Vagina (tissue), 2 donors: ENCODE results near the gene ADCY9. TPM values are rescaled to one million over a fixed set of nuclear protein-coding genes. Genes with fewer than 3 reads are reported as not detected.

Experiments
- DNase-seq, 2 donors: peaks; one replicate each; pipeline ENCODE4 v3.0.0-alpha.2; 2017; ENCODE audit errors: extremely low spot score in 2 of 2
- H3K27ac ChIP-seq: fragments of 200-600 bp; sonication (generic); one replicate; pipeline ENCODE4 v1.5.1; 2019
- H3K27me3 ChIP-seq: fragments of 200-600 bp; sonication (generic); one replicate; pipeline ENCODE4 v1.5.1; 2019
- H3K36me3 ChIP-seq, 2 donors: fragments of 200-600 bp; sonication (generic); one replicate each; pipeline ENCODE4 v1.5.1; 2017 to 2019
- H3K4me1 ChIP-seq: fragments of 200-600 bp; sonication (generic); one replicate; pipeline ENCODE4 v1.5.1; 2019
- H3K4me3 ChIP-seq, 2 donors: fragments of 200-600 bp; sonication (generic); 1 replicate in 1 of 2; 2 replicates in 1 of 2; pipeline ENCODE4 v1.5.1; 2016 to 2019
- H3K9me3 ChIP-seq: fragments of 200-600 bp; sonication (generic); one replicate; pipeline ENCODE4 v1.5.1; 2019
- POLR2A ChIP-seq, 2 donors: fragments of 450-650 bp; IDR thresholded peaks; one replicate each; pipeline ENCODE4 v1.6.1; 2017; ENCODE audit warnings: antibody characterized with exemption in 2 of 2, mild to moderate bottlenecking in 2 of 2, moderate library complexity in 2 of 2
- POLR2AphosphoS5 ChIP-seq, 2 donors: sonication (generic); formaldehyde crosslinking; IDR thresholded peaks; one replicate each; pipeline ENCODE4 v1.9.0; 2017; ENCODE audit warnings: antibody characterized with exemption in 2 of 2, mild to moderate bottlenecking in 2 of 2, low read depth in 1 of 2; ENCODE audit not compliant: insufficient read depth in 1 of 2
- intact Hi-C: fragments of 100-400 bp; cut with DNase I; formaldehyde crosslinking; loops from one replicate; pipeline ENCODE4 v1.15.1; 2023
- total RNA-seq: library from RNA; depleted of rRNA; stranded (reverse); fragments of >200 nt; gene quantifications from one replicate; pipeline ENCODE4 v1.2.3, GENCODE V29; 2016
- TF ChIP-seq, protein P1 (sequence below), 3 experiments: fragments of 450-650 bp in 2 of 3; fragments of 200-600 bp in 1 of 3; sonication (generic) in 1 of 3; IDR thresholded peaks; one replicate each; pipeline ENCODE4 v1.5.1; 2017 to 2019; ENCODE audit warnings: antibody characterized with exemption in 3 of 3, mild to moderate bottlenecking in 2 of 3, moderate library complexity in 2 of 3

Gene ADCY9
- total RNA-seq, 1 donor from 2014 or later: 16.9 TPM

DNA sequence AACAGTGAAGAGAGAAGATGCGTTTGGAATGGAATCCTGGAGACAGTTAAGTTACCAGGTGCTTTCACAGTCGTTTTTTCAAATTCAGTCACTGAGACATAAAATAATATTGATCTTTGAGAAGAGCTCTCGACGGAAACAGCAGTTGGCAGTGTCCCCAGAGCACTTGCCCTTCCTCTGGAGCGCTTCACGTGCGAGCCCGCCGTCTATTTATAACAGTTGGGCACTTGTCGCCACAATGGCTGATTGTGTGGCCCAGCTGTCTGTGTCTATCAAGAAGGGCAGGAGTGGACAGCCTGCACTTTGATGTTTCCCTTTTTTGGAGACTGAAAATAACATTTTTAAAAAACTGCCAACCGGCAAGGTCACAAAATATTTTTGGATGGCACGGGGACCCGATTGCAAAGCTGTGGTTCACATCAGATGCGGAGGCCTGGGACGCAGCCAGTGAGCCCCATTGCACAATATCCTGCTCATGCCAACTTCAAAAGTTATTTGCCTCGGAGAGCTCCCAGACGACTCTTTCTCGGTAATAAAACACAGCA lies 62.9 kb downstream of the ADCY9 start:
- DNase-seq: no peak
- H3K4me1 ChIP-seq: peaks cover 34% of the 10 kb centered on the region
- H3K4me3 ChIP-seq: no peak overlapping the region
- no peak for TF ChIP-seq POLR2A (IDR thresholded peaks at IDR 0.05)
- no peak for TF ChIP-seq POLR2AphosphoS5 (IDR thresholded peaks at IDR 0.05; ENCODE audit: insufficient read depth in 1 of 2, low read depth in 1 of 2)
- TF ChIP-seq, protein P1, sequence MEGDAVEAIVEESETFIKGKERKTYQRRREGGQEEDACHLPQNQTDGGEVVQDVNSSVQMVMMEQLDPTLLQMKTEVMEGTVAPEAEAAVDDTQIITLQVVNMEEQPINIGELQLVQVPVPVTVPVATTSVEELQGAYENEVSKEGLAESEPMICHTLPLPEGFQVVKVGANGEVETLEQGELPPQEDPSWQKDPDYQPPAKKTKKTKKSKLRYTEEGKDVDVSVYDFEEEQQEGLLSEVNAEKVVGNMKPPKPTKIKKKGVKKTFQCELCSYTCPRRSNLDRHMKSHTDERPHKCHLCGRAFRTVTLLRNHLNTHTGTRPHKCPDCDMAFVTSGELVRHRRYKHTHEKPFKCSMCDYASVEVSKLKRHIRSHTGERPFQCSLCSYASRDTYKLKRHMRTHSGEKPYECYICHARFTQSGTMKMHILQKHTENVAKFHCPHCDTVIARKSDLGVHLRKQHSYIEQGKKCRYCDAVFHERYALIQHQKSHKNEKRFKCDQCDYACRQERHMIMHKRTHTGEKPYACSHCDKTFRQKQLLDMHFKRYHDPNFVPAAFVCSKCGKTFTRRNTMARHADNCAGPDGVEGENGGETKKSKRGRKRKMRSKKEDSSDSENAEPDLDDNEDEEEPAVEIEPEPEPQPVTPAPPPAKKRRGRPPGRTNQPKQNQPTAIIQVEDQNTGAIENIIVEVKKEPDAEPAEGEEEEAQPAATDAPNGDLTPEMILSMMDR (IDR thresholded peaks at IDR 0.05): no peak
- H3K27ac ChIP-seq: peak overlapping the region; percentile 66
- intact Hi-C loops: no loop called here
- H3K36me3 ChIP-seq: no peaks in the 10 kb centered on the region
- no peaks in the 10 kb centered on the region for H3K27me3 ChIP-seq
- no peaks in the 10 kb centered on the region for H3K9me3 ChIP-seq

DNA sequence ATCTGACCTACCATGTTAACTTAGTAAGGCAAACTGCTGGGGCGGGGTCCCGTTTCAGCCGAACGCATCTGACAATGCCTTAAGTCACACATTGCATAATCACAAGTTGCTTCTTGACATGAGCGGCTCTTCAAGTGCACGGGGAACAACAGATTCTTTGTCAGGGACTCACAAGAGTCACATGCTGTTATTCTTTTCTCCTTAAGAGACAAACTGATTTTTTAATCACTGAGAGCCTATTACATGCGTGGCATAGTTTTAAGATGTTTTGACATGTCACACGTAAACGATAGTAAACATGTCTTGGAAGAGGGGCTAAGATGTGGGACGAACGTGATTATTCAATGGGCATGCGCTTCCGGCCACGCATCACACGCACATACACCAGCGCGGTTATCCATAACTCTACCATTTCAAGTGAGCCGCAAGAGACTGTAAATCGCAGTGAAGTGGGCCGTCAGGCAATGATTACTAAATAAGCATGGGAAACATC lies 63.4 kb downstream of the ADCY9 start:
- no peak for TF ChIP-seq POLR2A (IDR thresholded peaks at IDR 0.05)
- peak in 1 of 2 donors; percentile 65 for TF ChIP-seq POLR2AphosphoS5 (IDR thresholded peaks at IDR 0.05; ENCODE audit: insufficient read depth in 1 of 2, low read depth in 1 of 2)
- Histone ChIP-seq H3K36me3 (no peaks in the 10 kb centered on the region), H3K9me3 (no peaks in the 10 kb centered on the region), H3K27ac (peak overlapping the region; percentile 66), H3K4me1 (peaks cover 34% of the 10 kb centered on the region), H3K27me3 (no peaks in the 10 kb centered on the region), H3K4me3 (no peak overlapping the region)
- DNase-seq: no peak
- intact Hi-C loops: no loop called here

- no peaks in the 10 kb centered on the region for H3K9me3 ChIP-seq
- no peaks in the 10 kb centered on the region for H3K36me3 ChIP-seq
- DNase-seq: no peak
- H3K27me3 ChIP-seq: no peaks in the 10 kb centered on the region
- H3K27ac ChIP-seq: peak overlapping the region; percentile 9
- TF ChIP-seq POLR2AphosphoS5 (IDR thresholded peaks at IDR 0.05; ENCODE audit: insufficient read depth in 1 of 2, low read depth in 1 of 2) (no peak), POLR2A (IDR thresholded peaks at IDR 0.05) (no peak)
- TF ChIP-seq, protein P1 (IDR thresholded peaks at IDR 0.05): no peak
- peaks cover 34% of the 10 kb centered on the region for H3K4me1 ChIP-seq
- no peak overlapping the region for H3K4me3 ChIP-seq
- intact Hi-C loops: no loop called here
These were observed 64.1 kb downstream of the ADCY9 start for GRCh38 chr16:4052096-4052495.

DNA sequence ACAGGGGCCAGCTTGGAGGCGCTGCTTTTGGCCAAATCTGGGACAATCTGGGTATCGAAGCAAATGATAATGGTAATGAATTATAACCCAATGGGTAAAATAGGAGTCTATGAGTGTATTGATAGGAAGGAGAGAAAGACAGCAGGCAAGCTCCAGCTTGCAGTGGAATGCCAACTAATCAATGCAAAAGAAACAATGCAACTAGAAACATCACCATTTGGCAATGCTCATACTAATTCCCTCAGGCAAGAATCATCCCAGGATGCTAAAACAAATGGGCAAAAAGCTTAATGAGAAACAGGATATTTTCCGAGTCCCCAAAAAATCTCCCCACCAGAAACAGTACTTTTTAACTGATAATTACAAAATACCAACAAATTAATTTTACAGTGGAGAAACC lies 64.7 kb downstream of the ADCY9 start:
- Histone ChIP-seq H3K27ac (peak overlapping the region; percentile 9), H3K27me3 (no peaks in the 10 kb centered on the region), H3K4me1 (peaks cover 34% of the 10 kb centered on the region), H3K9me3 (no peaks in the 10 kb centered on the region), H3K36me3 (no peaks in the 10 kb centered on the region), H3K4me3 (no peak overlapping the region)
- intact Hi-C loops: no loop called here
- no peak for DNase-seq
- no peak for TF ChIP-seq POLR2AphosphoS5 (IDR thresholded peaks at IDR 0.05; ENCODE audit: insufficient read depth in 1 of 2, low read depth in 1 of 2)
- TF ChIP-seq, protein P1 (IDR thresholded peaks at IDR 0.05): no peak
- TF ChIP-seq POLR2A (IDR thresholded peaks at IDR 0.05): no peak

- Histone ChIP-seq H3K36me3 (no peaks in the 10 kb centered on the region), H3K27ac (no peak overlapping the region), H3K9me3 (no peaks in the 10 kb centered on the region), H3K4me3 (no peak overlapping the region), H3K27me3 (no peaks in the 10 kb centered on the region), H3K4me1 (peaks cover 37% of the 10 kb centered on the region)
- DNase-seq: no peak
- intact Hi-C loops: no loop called here
- TF ChIP-seq POLR2AphosphoS5 (IDR thresholded peaks at IDR 0.05; ENCODE audit: insufficient read depth in 1 of 2, low read depth in 1 of 2) (no peak), POLR2A (IDR thresholded peaks at IDR 0.05) (no peak)
- TF ChIP-seq, protein P1 (IDR thresholded peaks at IDR 0.05): no peak
These were observed 67.2 kb downstream of the ADCY9 start for GRCh38 chr16:4049031-4049430.
